Lower leg skin (tissue), 4 donors: Measurements from ENCODE around the gene CRHR2. TPM values are rescaled to one million over a fixed set of nuclear protein-coding genes. Genes with fewer than 3 reads are reported as not detected.

Experiments
- DNase-seq, 2 donors: peaks; one replicate each; pipeline ENCODE4 v3.0.0-alpha.2; 2019; ENCODE audit warnings: low spot score in 2 of 2
- H3K4me3 ChIP-seq: fragments of 200-600 bp; sonication (generic); 2 replicates; pipeline ENCODE4 v1.5.1; 2017; ENCODE audit warnings: mild to moderate bottlenecking, low read depth; ENCODE audit not compliant: poor library complexity, severe bottlenecking
- POLR2A ChIP-seq, 2 donors: fragments of 450-650 bp; IDR thresholded peaks; one replicate each; pipeline ENCODE4 v1.6.1; 2016 to 2017; ENCODE audit warnings: antibody characterized with exemption in 2 of 2, mild to moderate bottlenecking in 1 of 2, moderate library complexity in 1 of 2
- WGBS, 2 donors: methylation state at CpG; one replicate each; pipeline ENCODE4 v1.1.5; 2018; 5-methylcytosine and 5-hydroxymethylcytosine counted together
- intact Hi-C: fragments of 100-400 bp; cut with DNase I; formaldehyde crosslinking; loops from one replicate; pipeline ENCODE4 v1.15.0; 2023; ENCODE audit warnings: low total_unique reads
- total RNA-seq, 4 donors: library from RNA; depleted of rRNA; stranded (reverse); fragments of >200 nt; gene quantifications; one replicate each; pipeline ENCODE4 v1.1.0, GENCODE V29; 2016
- TF ChIP-seq, protein P1 (sequence below), 3 donors: fragments of 450-650 bp; IDR thresholded peaks; one replicate each; pipeline ENCODE4 v1.5.1; 2016; ENCODE audit warnings: antibody characterized with exemption in 3 of 3, mild to moderate bottlenecking in 3 of 3, moderate library complexity in 2 of 3

Gene CRHR2
- total RNA-seq, 4 donors from 2014 or later, result 0.45 TPM; not detected in 3

DNA sequence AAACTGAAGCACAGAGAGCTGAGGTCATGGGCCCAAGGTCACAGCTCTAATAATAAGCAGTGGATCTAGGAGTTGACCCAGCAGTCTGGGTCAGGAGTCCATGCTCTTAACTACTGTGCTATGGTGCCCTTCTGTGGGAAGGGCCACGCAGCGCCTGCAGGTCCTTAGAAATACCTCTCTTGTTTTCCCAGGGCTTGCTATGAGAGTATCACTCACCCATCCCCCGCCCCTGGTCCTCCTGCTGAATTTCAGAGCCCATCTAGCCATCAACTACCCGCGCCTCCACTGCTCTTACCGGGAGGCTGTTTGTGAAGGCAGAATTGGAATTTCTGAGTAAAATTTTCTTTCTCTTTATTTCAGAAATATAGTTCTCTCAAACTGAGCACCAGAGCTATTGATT lies 27.3 kb upstream of the CRHR2 start:
- no peak for DNase-seq
- TF ChIP-seq, protein P1, sequence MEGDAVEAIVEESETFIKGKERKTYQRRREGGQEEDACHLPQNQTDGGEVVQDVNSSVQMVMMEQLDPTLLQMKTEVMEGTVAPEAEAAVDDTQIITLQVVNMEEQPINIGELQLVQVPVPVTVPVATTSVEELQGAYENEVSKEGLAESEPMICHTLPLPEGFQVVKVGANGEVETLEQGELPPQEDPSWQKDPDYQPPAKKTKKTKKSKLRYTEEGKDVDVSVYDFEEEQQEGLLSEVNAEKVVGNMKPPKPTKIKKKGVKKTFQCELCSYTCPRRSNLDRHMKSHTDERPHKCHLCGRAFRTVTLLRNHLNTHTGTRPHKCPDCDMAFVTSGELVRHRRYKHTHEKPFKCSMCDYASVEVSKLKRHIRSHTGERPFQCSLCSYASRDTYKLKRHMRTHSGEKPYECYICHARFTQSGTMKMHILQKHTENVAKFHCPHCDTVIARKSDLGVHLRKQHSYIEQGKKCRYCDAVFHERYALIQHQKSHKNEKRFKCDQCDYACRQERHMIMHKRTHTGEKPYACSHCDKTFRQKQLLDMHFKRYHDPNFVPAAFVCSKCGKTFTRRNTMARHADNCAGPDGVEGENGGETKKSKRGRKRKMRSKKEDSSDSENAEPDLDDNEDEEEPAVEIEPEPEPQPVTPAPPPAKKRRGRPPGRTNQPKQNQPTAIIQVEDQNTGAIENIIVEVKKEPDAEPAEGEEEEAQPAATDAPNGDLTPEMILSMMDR (IDR thresholded peaks at IDR 0.05), result no peak
- TF ChIP-seq POLR2A (IDR thresholded peaks at IDR 0.05), result no peak
- intact Hi-C loops, result no loop called here
- WGBS, 2 donors, result 72 to 79% methylated on average over 6 of the region's 6 CpGs
- H3K4me3 ChIP-seq, result no peak overlapping the region

DNA sequence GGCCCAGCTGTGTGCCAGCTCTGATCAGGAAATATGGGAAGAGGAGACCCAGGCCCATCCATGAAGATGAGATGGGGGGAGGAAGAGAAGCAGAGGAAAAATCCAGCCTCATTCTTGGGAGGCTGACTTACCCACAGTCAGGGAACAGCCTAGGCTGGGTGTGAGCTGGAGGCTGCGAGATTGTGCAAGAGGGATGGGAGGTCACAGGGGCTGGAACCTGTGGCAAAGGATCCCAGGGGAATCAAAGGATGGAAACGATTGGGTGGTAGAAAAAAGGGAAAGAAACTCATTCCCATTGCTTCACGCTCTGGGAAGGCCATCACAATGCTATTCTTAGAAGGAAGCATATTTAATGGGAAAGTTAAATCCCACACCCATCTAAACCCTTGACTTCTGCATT lies 26.7 kb upstream of the CRHR2 start:
- WGBS, 2 donors, result 68 to 72% methylated on average over 3 of the region's 3 CpGs
- no peak overlapping the region for H3K4me3 ChIP-seq
- TF ChIP-seq POLR2A (IDR thresholded peaks at IDR 0.05), result no peak
- TF ChIP-seq, protein P1 (IDR thresholded peaks at IDR 0.05), result no peak
- intact Hi-C loops, result no loop called here
- DNase-seq, result peak; percentile 58 to 92

DNA sequence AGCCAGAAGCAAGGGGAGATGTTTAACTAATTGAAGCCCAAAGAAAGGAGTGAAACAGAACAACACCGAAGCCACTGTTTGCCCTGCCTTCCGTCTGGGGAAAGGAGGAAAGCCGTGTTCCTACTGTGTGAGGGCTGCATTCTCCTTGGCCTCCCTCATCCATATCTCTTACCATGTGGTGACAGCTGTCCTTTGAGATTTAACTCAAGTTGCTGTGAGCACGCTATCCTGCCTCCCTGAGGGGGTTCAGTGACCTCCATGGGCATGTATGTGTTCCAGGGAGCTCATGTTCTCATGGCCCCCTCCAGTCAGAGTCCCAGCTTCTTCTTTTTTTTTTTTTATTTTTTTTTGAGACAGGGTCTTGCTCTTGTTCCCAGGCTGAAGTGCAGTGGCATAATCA lies 26.2 kb upstream of the CRHR2 start:
- no peak for DNase-seq
- intact Hi-C loops, result no loop called here
- no peak overlapping the region for H3K4me3 ChIP-seq
- 68 to 72% methylated on average over 4 of the region's 4 CpGs for WGBS, 2 donors
- TF ChIP-seq, protein P1 (IDR thresholded peaks at IDR 0.05), result no peak
- no peak for TF ChIP-seq POLR2A (IDR thresholded peaks at IDR 0.05)

DNA sequence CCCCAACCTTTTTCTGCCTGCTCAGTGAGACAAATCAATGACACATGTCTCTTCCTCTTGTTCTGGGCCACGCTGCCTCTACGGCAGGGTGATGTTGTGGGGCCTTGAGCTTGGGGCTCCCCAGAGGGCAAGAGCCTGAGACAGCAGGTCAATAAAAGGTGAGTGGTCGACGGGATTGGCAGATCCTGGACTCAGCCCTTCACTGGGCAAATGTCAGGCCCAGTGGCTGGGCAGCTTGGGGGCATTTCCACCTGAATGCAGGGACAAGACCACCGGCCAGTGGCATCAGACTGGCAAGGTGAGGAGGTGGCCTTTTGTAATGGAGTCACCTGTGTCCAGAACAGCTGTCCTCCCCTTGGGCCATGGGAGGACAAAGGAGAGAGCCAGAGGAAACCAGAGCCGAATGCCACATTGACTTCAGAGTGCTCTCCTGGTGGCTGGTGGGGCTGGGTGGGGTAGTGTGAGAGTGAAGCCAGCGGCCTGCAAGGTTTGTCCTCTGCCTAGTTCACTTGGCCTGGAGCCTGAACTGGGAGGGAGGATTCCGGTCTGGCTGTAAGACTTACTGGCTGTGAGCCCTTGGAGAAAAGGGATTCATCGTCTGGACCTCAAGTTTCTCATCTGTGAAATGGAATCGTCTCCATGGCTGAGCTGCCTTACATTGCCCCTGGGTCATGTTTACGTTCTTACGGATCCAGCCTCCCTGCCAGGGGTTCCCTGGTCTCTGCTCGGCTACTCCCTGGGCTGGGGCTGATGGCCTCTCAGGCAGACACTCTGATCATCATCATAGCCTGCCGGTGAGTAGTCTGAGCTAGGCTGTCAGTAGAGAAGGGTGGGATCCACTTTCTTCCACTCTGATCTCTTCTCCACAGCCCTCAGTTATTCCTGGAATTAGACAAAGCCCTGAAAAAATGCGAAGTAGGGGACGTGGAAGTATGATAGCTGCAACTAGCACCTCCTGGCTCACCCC lies 25.4 kb upstream of the CRHR2 start:
- WGBS, 2 donors, result 56 to 67% methylated on average over 16 of the region's 16 CpGs
- intact Hi-C loops, result no loop called here
- no peak overlapping the region for H3K4me3 ChIP-seq
- DNase-seq, result peak in 1 of 2 donors; percentile 91
- TF ChIP-seq, protein P1 (IDR thresholded peaks at IDR 0.05), result no peak
- TF ChIP-seq POLR2A (IDR thresholded peaks at IDR 0.05), result no peak

DNA sequence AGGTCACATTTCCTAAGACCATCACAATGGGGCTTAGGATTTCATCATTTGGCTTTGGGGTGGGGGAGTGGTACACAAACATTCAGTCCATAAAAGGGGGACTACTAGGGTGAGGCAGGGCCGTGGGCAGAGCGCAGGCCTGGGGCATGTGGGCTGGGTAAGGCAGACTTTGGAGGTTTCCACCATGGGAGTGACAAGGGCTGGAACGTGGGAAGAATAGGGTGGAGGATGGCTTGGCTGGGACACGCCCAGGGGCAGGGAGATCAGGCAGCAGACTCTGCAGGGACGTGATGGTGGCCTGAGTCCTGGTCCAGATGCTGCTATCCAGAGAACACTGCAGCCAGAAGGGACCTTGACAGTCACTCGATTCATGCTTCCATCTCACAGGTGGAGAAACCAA lies 24.7 kb upstream of the CRHR2 start:
- intact Hi-C loops, result no loop called here
- 45 to 54% methylated on average over 6 of the region's 6 CpGs for WGBS, 2 donors
- no peak for DNase-seq

More for the DNA sequence above, 24.7 kb upstream of the CRHR2 start:
- H3K4me3 ChIP-seq, result no peak overlapping the region
- TF ChIP-seq, protein P1 (IDR thresholded peaks at IDR 0.05), result no peak
- TF ChIP-seq POLR2A (IDR thresholded peaks at IDR 0.05), result no peak
